Right renal pelvis (tissue), 4 donors: ENCODE data around the gene MAPK1. TPM values are rescaled to one million over a fixed set of nuclear protein-coding genes. Genes with fewer than 3 reads are reported as not detected.
A peak's percentile ranks its signal among the peaks of the same experiment; 100 is the strongest.
"Not testable (repeated sequence)": the region's sequence is repeated elsewhere in the genome, so short reads cannot be mapped to it uniquely, and the experiment has no call there.

ENCODE experiments used
- DNase-seq, 4 donors: peaks; one replicate each; pipeline ENCODE4 v3.0.0-alpha.2; 2013; ENCODE audit warnings: low read depth in 4 of 4, low spot score in 3 of 4, missing footprints in 1 of 4
- polyA plus RNA-seq, 4 donors: library from polyadenylated mRNA; unstranded; fragments of 120-200 nt; gene quantifications; one replicate each; pipeline ENCODE4 v1.2.1, GENCODE V29; 2013; ENCODE audit not compliant: insufficient read length in 4 of 4

The MAPK1 gene
- polyA plus RNA-seq, 4 donors = 132 to 150 (median 142) TPM

DNA sequence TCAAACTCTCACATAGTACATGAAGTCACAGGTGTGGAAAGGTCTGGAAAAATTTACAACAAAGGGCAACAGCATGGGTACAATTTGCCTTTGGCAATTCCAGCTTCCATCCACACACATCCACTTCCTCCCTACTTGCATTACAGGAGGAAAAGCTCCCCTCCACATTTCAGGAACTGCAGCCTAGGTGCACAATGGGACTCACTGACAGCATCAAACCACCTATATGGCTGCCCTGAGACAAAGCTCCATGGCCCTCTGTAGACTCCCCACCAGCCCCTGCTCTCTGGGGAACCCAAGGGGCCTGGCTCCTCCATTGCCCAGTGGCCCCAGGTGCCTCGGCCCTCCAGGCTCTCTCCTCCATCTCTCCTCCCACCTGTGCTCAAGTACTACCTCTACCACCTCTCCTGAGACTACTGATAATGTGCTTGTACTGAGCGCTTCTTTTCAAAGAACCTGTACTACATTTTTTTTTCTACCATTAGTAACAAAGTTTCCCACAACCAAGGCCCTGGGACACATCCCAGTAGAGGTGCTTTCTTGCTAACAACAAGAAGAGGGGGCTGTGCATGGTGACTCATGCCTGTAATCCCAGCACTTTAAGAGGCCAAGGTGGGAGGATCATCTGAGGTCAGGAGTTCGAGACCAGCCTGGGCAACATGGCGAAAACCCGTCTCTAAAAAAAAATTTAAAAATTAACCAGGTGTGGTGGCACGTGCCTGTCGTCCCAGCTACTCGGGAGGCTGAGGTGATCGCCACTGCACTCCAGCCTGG, 136.7 kb downstream of the MAPK1 start:
- no peak for DNase-seq

DNA sequence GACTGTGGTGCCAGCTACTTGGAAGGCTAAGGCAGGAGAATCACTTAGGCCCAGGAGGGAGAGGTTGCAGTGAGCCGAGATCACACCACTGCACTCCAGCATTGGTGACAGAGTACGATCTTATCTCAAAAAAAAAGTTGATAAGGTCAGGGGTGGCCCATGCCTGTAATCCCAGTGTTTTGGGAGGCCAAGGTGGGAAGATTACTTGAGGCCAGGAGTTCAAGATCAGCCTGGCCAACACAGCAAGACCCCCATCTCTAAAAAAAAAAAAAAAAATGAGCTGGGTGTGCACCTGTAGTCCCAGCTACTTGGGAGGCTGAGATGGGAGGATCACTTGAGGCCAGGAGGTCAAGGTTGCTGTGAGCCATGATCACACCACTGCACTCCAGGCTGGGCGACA, 138.3 kb downstream of the MAPK1 start:
- not testable (repeated sequence) for DNase-seq

DNA sequence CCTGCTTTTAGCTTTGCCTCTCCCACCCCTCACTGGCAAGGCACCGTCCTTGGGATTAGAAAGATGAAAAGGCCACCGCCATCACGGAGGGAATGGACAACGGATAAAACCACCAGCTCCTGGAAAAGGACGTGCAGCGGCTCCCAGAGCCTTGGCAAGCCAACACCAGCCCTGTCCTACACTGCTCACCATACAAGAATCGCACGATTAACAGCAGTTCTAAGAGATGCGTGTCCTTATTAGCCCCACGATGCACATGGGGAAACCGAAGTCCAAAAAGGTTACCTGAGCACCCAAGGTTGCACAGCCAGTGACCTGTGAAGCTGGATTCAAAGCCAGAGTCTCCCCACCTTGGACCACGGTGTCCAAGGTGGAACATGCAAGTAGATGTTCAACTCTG, 139.2 kb downstream of the MAPK1 start:
- no peak for DNase-seq

DNA sequence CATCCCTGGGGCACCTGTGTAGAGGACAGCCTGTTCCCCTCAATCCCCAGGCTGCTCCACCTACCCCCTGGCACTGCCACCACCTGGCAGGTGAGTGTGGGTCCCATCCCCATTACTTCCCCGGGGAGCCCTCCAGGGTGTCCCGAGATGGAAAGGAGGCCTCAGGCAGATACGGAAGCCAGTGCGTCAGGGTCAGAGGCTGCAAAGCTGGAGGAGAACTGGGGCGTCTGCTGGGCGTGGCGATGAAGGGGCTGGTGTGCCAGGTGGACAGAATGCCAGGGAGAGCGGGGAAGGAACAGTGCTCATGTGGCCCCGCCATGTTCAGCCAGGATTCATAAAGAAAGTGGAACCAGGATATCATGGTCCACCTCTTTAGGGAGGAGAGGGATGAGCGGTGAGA, 139.7 kb downstream of the MAPK1 start:
- DNase-seq = no peak

DNA sequence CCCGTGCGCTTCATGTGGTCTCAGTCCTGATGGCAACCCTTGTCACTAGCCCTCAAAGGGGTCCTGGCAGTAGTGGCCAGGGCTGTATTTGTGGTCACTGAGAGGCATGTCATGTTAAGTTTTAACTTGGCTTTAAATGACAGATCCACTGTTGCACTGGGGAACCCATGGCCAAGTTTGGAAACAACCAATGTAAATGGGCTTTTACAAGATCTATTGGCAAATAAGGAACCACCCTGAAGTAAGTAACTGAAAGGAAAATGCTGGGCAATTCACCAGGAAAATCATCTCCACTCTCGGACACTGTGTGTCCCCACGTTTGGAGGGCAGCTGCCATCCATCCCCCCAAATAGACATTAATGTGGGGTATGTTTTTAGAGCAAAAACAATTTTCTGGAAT, 140.3 kb downstream of the MAPK1 start:
- DNase-seq = no peak

DNA sequence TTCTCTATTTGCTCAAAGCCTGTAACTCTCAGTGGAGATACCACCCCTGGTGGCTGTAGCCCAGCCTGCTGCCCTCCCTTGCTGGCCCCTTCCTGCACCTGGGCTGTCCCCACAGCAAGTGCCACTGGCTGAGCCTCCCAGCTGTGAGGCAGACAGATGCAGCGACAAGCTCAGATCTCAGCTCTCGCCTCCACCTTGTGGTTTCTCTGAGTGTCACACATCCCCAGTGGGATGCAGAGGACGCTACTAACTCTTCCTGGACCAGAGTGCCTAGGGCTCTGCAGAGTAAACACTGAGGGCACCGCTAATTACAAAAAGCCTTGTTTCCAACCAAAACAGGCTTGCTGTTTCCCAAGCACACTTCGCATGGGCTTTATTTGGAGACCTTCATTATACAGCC, 140.8 kb downstream of the MAPK1 start:
- DNase-seq = no peak

DNA sequence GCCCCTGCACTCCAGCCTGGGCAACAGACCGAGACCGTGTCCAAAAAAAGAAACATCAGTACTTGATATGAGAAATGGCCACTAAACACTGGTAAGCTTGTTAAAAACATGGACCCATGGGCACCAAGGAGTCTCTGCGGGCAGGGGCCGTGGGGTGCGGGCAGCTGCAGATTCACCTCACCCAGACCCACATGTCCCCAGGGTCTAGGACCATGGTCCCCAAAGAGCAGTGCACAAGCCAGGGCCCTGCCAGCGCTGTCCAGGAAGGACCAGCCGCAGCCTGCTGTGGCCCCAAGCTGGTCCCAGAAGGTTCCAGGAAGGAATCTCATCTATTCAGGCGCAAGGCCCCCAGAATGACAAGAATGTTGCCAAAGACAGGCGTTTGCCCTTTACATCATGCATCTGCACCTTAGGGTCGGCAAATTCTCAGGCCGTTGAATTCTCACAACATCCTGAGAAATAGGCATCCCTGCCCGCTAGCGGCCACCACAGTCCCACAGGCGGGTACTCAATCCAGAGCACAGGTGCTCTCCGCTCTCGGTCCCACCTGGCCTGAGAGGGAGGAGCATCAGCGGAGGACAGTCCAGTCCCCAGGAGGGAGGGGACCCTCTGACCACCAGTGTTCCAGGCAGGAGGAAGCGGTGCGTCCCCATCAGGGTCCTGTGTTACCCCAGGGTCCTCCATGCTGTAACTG, 141.3 kb downstream of the MAPK1 start:
- DNase-seq = no peak

DNA sequence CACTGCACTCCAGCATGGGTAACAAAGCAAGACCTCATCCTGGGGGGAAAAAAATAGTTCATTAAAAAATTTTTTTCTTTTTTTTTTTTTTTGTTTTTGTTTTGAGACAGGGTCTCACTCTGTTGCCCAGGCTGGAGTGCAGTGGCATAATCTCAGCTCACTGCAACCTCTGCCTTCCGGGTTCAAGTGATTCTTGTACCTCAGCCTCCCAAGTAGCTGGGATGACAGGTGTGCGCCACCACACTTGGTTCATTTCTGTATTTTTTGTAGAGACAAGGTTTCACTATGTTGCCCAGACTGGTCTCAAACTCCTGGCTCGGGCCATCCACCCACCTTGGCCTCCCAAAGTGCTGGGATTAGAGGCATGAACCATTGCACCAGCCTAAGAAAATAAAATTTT, 142.9 kb downstream of the MAPK1 start:
- DNase-seq = not testable (repeated sequence)

DNA sequence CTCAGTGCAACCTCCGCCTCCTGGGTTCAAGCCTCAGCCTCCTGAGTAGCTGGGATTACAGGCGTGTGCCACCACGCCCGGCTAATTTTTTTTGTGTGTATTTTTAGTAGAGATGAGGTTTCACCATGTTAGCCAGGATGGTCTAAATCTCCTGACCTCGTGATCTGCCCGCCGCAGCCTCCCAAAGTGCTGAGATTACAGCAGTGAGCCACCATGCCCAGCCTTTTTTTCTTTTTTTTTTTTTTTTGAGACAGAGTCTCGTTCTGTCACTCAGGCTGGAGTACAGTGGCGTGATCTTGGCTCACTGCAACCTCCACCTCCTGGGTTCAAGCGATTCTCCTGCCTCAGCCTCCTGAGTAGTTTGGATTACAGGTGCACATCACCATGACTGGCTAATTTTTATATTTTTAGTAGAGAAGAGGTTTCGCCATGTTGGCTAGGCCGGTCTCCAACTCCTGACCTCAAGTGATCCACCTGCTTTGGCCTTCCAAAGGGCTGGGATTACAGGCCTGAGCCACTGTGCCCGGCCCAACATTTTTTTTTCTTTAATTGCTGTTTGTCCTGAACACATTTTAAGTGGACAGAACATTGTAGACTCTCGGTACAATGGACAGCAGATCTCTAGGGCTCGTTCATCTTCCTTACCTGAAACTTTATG, 146.1 kb downstream of the MAPK1 start:
- DNase-seq = not testable (repeated sequence)

DNA sequence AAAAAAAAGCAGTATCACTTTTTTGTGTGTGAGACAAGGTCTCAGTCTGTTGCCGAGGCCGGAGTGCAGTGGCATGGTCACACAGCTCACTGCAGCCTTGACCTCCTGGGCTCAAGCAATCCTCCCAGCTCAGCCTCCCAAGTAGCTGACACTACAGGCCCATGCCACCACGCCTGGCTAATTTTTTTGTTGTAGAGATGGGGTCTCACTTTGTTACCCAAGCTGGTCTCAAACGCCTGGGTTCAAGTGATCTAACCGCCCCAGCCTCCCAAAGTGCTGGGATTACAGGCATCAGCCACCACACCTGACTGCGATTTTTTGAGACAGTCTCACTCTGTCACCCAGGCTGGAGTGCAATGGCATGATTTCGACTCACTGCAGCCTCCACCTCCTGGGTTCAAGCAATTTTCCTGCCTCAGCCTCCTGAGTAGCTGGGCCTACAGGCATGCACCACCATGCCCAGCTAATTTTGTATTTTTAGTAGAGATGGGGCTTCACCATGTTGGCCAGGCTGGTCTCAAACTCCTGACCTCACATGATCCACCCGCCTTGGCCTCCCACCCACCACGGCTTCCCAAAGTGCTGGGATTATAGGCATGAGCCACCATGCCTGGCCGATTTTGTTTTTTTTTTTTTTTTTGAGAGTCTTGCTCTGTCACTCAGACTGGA, 147.1 kb downstream of the MAPK1 start:
- DNase-seq = not testable (repeated sequence)

DNA sequence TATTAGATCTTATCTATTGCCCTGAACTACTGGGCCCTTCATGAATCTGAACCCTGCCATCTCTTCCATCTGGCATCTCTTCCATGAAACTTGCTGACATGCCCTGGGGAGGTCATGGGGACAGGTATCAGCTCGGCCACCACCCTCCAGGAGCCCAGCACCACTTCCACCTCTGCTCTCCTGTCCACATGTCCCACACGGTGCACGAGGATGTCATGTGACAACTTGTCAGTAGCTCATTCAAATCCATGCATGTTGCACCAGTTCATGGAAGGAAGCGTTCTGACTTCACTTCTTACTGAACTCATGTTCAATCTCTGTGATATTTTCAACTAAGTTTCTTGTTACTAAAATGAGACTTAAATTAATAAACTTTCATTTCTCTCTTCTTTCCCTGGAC, 148.4 kb downstream of the MAPK1 start:
- no peak for DNase-seq

DNA sequence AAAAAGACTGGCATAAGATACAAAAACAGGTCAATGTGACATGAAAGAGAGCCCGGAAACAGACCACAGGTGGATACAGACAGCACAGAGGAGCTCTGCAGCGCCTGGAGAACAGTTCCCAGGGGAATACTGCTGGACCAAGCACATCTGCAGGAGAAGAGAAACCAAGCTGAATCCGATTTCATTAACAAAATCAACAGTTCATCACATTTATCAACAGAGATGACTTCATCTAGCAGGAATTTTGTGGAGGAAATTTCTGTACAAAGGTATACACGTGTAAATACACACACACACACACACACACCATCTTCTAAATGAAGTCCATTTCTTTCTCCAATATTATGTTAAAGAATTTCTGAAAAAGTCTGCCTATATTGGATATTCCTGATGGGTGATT, 148.9 kb downstream of the MAPK1 start:
- no peak for DNase-seq

DNA sequence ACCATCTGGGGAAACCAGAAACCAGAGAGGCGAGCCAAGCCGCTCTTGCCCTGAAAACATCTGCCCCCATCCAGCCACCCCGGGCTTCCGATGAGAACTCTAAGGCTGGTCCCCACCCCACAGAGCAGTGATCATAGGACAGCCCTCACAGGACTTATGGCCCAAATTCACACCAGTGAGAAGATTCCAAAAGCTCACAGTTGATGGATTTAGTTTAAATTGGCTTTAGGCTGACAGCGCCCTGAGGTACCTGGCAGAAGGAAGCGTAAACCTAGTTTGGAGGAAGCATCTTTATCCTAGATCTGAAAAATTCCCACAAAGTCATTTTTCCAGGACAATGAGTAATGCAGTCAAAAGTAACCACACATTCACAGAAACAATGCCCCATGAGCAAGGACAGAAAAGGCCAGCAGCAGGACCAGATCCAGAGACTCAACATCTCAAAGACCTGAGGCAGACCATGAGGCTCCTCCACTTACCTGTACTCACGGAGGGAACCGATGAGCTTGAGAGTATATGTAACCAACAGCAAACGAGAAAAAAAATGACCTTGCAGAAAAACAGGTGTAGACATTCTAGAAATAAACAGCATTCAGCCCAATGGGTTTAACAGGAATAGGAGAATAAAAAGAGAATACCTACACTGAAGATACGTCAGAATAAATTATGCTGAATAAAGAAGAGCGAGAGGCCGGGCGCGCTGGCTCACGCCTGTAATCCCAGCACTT, 150.9 kb downstream of the MAPK1 start:
- DNase-seq = not testable (repeated sequence)

DNA sequence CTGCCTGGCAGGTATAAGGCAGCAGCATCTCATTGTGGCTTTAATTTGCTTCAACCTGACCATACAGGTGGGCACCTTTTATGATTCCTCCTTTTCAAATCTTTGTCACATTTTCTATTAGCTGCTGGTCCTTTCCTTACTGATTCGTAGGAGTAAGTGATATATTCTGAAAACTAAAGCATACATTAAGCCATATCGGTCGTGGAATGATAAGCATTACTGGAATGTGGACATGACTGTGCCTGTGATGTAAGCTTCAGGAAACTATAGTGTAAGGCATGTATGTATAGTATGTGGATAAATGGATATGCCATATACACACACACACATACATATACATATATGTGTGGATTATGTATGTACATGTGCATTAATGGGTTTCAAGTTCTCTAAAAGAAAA, 152.7 kb downstream of the MAPK1 start:
- DNase-seq = no peak

DNA sequence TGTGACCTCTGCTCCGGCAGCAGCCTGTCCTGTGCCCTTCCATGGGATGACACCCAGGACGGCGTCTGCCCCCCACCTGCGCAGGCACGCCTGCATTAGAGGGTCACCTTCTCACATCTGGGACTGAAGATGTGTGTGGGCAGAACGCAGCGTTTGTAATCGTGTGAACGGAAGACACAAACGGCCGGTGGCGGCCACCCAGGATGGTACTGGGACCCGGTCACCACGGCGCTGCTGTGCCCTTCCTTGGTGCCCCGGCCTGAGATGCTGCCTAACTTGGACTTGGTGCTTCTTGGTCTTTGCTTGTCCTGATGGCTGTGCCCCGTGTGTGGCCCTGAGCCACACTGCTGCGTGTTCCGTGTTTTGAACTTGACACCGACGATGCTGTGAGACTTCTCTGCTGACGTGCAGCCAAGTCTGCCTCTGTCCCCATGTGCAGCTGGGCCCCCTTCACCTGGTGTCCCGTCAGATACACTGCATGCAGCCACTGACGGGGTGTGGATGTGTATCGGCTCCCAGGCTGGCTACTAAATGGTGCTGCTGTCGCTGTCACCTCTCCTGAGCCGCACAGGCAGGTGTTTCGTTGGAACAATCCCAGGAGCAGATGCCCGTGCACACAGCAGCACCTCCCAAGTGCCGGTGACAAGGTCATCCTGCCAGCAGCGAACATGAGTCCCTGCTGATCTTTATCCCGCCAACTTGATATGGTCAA, 153.2 kb downstream of the MAPK1 start:
- no peak for DNase-seq

DNA sequence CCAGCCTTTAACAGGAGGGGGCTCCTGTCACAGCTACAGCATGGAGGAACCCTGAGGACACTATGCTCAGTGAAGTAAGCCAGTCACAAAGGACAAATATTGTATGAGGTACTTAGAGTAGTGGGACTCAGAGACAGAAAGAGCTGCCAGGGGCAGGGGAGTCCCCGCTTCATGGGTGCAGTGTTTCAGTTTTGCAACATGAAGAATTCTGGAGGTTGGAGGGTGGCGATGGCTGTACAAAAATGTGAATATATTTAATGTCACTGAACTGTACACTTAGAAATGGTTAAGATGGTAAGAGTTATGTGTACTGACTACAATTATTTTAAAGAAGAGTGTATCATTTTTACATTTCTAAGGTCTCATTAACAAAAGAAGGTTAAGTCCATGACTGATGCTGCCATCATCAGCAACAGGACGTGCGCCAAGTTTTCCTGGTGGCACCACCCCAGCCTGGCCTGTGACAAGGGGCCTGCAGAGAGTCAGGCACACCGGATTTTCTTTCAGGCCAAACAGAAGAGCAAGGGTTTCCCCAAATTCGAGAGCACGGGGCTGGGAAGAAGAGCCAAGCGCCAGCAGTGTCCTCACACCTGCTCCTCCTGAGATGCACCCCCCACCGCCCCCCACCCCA, 153.9 kb downstream of the MAPK1 start:
- DNase-seq = no peak

DNA sequence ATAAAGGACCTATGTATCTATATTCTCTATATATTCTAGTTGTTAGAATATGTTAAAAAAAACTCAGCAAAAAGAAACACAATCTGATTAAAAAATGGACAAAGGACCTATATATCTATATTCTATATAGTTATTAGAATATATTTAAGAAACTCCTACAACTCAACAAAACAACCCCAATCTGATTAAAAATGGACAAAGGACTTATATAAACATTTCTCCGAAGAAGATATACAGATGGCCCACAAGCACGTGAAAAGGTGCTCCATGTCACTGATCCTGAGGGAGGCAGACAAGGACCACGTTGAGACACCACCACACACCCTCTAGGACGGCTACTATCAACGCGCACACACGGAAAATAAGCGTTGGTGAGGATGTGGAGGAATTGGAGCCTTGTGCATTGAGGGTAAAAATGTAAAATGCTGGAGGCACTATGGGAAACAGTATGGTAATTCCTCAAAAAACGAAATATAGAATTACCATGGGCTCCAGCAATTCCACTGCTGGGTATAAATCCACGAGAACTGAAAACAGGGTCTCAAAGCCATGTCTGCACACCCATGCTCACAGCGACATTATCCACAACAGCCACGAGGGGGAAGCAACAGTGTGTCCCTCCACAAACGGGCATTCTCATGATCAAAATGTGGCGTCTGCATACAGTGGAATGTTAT, 154.6 kb downstream of the MAPK1 start:
- DNase-seq = peak in 2 of 4 donors; percentile 41 to 42

DNA sequence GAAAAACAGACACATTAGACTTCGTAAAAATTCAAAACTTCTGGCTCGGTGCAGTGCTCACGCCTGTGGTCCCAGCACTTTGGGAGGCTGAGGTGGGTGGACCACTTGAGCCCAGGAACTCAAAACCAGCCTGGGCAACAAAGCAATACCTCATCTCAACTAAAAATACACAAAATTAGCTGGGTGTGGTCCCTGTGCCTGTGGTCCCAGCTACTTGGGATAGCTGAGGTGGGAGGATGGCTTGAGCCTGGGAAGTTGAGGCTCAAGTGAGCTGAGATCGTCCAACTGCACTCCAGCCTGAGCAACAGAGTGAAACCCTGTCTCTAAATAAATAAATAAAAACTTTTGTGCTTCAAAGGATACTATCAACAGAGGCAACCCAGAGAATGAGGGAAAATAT, 155.6 kb downstream of the MAPK1 start:
- no peak for DNase-seq

DNA sequence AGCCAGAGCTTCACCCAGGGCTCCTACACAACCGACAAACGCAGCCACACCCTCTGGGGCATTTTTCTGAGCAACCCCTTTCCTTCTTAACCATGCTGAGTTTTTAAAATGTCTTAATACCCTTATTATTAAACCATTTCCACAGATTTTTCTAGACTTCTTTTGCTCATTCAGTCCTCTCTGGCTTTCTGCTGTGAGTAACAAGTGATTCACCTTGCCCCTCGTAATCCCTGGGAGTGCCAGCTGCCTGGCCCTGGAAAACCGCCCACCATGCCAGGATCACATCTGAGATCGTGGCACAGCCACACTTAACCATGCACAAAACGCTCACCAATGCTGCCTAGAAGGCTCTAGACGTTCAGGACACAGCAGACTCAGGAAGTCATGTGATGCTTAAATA, 157.3 kb downstream of the MAPK1 start:
- no peak for DNase-seq
